Endodermal cell (in vitro differentiated cells): ENCODE measurements around the gene DRAXIN. TPM values are rescaled to one million over a fixed set of nuclear protein-coding genes. Genes with fewer than 3 reads are reported as not detected.

Experiments
- DNase-seq: peaks from one replicate; pipeline ENCODE4 v3.0.0-alpha.2; 2017
- H3K27ac ChIP-seq: 2 replicates; pipeline ENCODE4 v1.5.1; 2013; ENCODE audit warnings: mild to moderate bottlenecking, low read depth, low read length, moderate library complexity
- H3K27me3 ChIP-seq: 2 replicates; pipeline ENCODE4 v1.6.1; 2013; ENCODE audit warnings: mild to moderate bottlenecking, low read length, moderate library complexity; ENCODE audit not compliant: insufficient read depth, control insufficient read depth, poor library complexity, severe bottlenecking
- H3K36me3 ChIP-seq: 2 replicates; pipeline ENCODE4 v1.7.0; 2013; ENCODE audit warnings: mild to moderate bottlenecking, low read length, moderate library complexity; ENCODE audit not compliant: control insufficient read depth, insufficient read depth
- H3K4me1 ChIP-seq: one replicate; pipeline ENCODE4 v1.7.0; 2013; ENCODE audit warnings: low read length; ENCODE audit not compliant: control insufficient read depth, insufficient read depth
- H3K4me3 ChIP-seq: 2 replicates; pipeline ENCODE4 v1.5.1; 2013; ENCODE audit warnings: mild to moderate bottlenecking, low read length, moderate library complexity
- H3K9ac ChIP-seq: 2 replicates; pipeline ENCODE4 v1.6.1; 2013; ENCODE audit warnings: mild to moderate bottlenecking, low read length, moderate library complexity; ENCODE audit not compliant: poor library complexity, severe bottlenecking; ENCODE audit errors: extremely low read depth
- H3K9me3 ChIP-seq: 2 replicates; pipeline ENCODE4 v1.6.1; 2013; ENCODE audit warnings: mild to moderate bottlenecking, low read length, moderate library complexity; ENCODE audit not compliant: control insufficient read depth
- H3K27ac Mint-ChIP-seq: 2 replicates; pipeline ENCODE4 v1.8.0; 2020; ENCODE audit warnings: mixed read lengths
- H3K27me3 Mint-ChIP-seq: 2 replicates; pipeline ENCODE4 v1.8.0; 2021; ENCODE audit warnings: mild to moderate bottlenecking, mixed read lengths; ENCODE audit not compliant: insufficient read depth
- H3K36me3 Mint-ChIP-seq: 2 replicates; pipeline ENCODE4 v1.8.0; 2020; ENCODE audit warnings: low read depth, mixed read lengths
- H3K4me1 Mint-ChIP-seq: 2 replicates; pipeline ENCODE4 v1.8.0; 2020; ENCODE audit warnings: mixed read lengths
- H3K4me3 Mint-ChIP-seq: 2 replicates; pipeline ENCODE4 v1.8.0; 2020; ENCODE audit warnings: mild to moderate bottlenecking, moderate library complexity, mixed read lengths
- H3K9me3 Mint-ChIP-seq: 2 replicates; pipeline ENCODE4 v1.8.0; 2020; ENCODE audit warnings: mild to moderate bottlenecking, mixed read lengths
- CTCF ChIP-seq: fragments of 200-600 bp; sonication (generic); conservative IDR thresholded peaks from 2 replicates; pipeline ENCODE4 v1.5.0; 2021; ENCODE audit warnings: antibody characterized with exemption, mild to moderate bottlenecking
- WGBS, 2 experiments: methylation state at CpG; one replicate each; pipeline versions ENCODE4 v1.1.5 to v1.1.7; 2013; ENCODE audit warnings: missing lambda C conversion rate in 2 of 2, mixed read lengths in 1 of 2; ENCODE audit not compliant: insufficient coverage in 1 of 2, insufficient read length in 1 of 2; 5-methylcytosine and 5-hydroxymethylcytosine counted together
- total RNA-seq, 2 donors: library from RNA; stranded (reverse); fragmentation: NEBNext Ultra II Directional in 1 of 2; extraction: Animal tissue kit (Norgen Biotek cat#: 25700) in 1 of 2; gene quantifications; 2 replicates in 1 of 2; 3 replicates in 1 of 2; pipeline ENCODE4 v1.2.1, GENCODE V29; 2021

The DRAXIN gene
- total RNA-seq, 2 donors from 2014 or later: 5.4 to 6.0 TPM

- Histone ChIP-seq H3K27ac (no peak overlapping the region), H3K36me3 (peaks cover 28% of the 10 kb centered on the region), H3K4me3 (no peak overlapping the region), H3K9ac (no peak overlapping the region), H3K9me3 (no peaks in the 10 kb centered on the region), H3K4me1 (no peaks in the 10 kb centered on the region), H3K27me3 (no peaks in the 10 kb centered on the region)
- 87 to 90% methylated on average over 6 to 14 of the region's 14 CpGs for WGBS, 2 experiments
- TF ChIP-seq CTCF: no peak
- no peaks in the 10 kb centered on the region for H3K9me3 Mint-ChIP-seq
- DNase-seq: peak; percentile 48
- no peak overlapping the region for H3K27ac Mint-ChIP-seq
- no peaks in the 10 kb centered on the region for H3K4me1 Mint-ChIP-seq
- peaks cover 57% of the 10 kb centered on the region for H3K36me3 Mint-ChIP-seq
- no peaks in the 10 kb centered on the region for H3K27me3 Mint-ChIP-seq
- no peak overlapping the region for H3K4me3 Mint-ChIP-seq
Observed at GRCh38 chr1:11671544-11672286, 19.8 kb upstream of the DRAXIN start.

GRCh38 chr1:11673089-11673769 is 18.3 kb upstream of the DRAXIN start:
- Histone ChIP-seq H3K4me1 (no peaks in the 10 kb centered on the region), H3K9me3 (no peaks in the 10 kb centered on the region), H3K9ac (no peak overlapping the region), H3K36me3 (peaks cover 28% of the 10 kb centered on the region), H3K27ac (no peak overlapping the region), H3K4me3 (no peak overlapping the region), H3K27me3 (no peaks in the 10 kb centered on the region)
- no peak overlapping the region for H3K4me3 Mint-ChIP-seq
- H3K27ac Mint-ChIP-seq: no peak overlapping the region
- peaks cover 50% of the 10 kb centered on the region for H3K36me3 Mint-ChIP-seq
- no peak for TF ChIP-seq CTCF
- WGBS, 2 experiments: 91 to 96% methylated on average over 4 to 14 of the region's 14 CpGs
- H3K9me3 Mint-ChIP-seq: no peaks in the 10 kb centered on the region
- H3K27me3 Mint-ChIP-seq: no peaks in the 10 kb centered on the region
- DNase-seq: no peak
- H3K4me1 Mint-ChIP-seq: no peaks in the 10 kb centered on the region

GRCh38 chr1:11674488-11674887 is 17.0 kb upstream of the DRAXIN start:
- no peak overlapping the region for H3K27ac ChIP-seq
- no peak for DNase-seq
- no peak overlapping the region for H3K9ac ChIP-seq
- no peak for TF ChIP-seq CTCF
- Mint-ChIP-seq H3K9me3 (no peaks in the 10 kb centered on the region), H3K4me1 (peaks cover 1% of the 10 kb centered on the region), H3K36me3 (peaks cover 51% of the 10 kb centered on the region), H3K27ac (no peak overlapping the region), H3K27me3 (no peaks in the 10 kb centered on the region), H3K4me3 (no peak overlapping the region)
- H3K4me3 ChIP-seq: no peak overlapping the region
- H3K9me3 ChIP-seq: no peaks in the 10 kb centered on the region
- H3K27me3 ChIP-seq: no peaks in the 10 kb centered on the region
- peaks cover 28% of the 10 kb centered on the region for H3K36me3 ChIP-seq
- H3K4me1 ChIP-seq: no peaks in the 10 kb centered on the region
- WGBS, 2 experiments: 96 to 98% methylated on average over 11 to 14 of the region's 14 CpGs
